ENCODE measurements around the gene CALR. TPM values are rescaled to one million over a fixed set of nuclear protein-coding genes. Genes with fewer than 3 reads are reported as not detected.
"Not testable (repeated sequence)": the region's sequence is repeated elsewhere in the genome, so short reads cannot be mapped to it uniquely, and the experiment has no call there.

The CALR gene
- polyA plus RNA-seq, 1 donor = 723 TPM

DNA sequence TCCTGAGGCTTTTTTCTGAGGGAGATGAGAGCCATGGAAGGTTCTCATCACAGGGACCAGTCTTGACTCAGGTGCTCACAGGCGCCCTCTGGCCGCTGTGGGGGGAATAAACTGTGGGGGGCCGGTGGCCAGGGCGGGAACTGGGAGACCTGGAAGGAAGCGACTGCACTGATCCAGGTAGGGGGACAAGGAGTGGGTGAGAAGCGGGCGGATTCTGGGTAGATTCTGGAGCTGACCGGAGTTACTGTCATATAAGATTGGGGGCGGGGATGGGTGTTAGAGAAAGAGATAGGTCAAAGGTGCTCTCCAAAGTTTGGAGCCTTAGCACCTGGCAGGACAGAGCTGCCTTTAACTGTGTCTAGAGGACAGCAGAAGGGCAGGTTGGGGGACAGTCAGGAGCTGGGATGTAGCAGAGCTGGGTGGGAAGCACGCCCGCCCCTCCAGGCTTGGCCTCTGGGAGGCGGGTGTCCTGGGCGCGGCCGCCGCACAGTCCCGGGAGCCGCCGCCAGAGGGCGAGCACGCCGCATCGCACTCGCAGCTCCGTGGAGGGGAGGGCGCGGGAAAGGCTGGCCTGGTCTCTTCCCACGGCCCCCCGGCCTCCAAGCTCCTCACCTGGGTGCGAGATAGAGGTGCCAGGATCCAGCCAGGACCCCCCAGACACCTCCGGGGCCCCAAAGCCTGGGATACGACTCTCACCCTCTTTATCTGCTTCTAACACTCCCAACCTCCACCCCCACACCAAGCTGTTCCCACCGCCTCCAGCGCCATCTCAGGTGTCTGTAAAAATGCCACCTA is 26.8 kb downstream of the CALR start:
- Histone ChIP-seq H3K27me3 (ENCODE audit: control insufficient read depth, insufficient read depth, low read length) (no peaks in the 10 kb centered on the region), H3K4me1 (ENCODE audit: control insufficient read depth, insufficient read depth, low read length) (peaks cover 6% of the 10 kb centered on the region), H3K36me3 (ENCODE audit: control insufficient read depth, insufficient read depth, low read length) (no peaks in the 10 kb centered on the region), H3K27ac (ENCODE audit: low read length) (no peak overlapping the region), H3K9me3 (ENCODE audit: control insufficient read depth, low read depth, low read length) (no peaks in the 10 kb centered on the region), H3K4me3 (ENCODE audit: low read length) (peak overlapping the region; percentile 37)
- no CpG with 5 or more reads among the region's 34 CpGs for WGBS (ENCODE audit: insufficient coverage, low lambda C conversion rate)
- peak; percentile 68 to 75 for DNase-seq

GRCh38 chr19:12965812-12966135 is 27.4 kb downstream of the CALR start:
- H3K36me3 ChIP-seq (ENCODE audit: control insufficient read depth, insufficient read depth, low read length) = no peaks in the 10 kb centered on the region
- peaks cover 6% of the 10 kb centered on the region for H3K4me1 ChIP-seq (ENCODE audit: control insufficient read depth, insufficient read depth, low read length)
- no peak overlapping the region for H3K4me3 ChIP-seq (ENCODE audit: low read length)
- H3K27ac ChIP-seq (ENCODE audit: low read length) = no peak overlapping the region
- no CpG with 5 or more reads among the region's 8 CpGs for WGBS (ENCODE audit: insufficient coverage, low lambda C conversion rate)
- DNase-seq = no peak
- H3K27me3 ChIP-seq (ENCODE audit: control insufficient read depth, insufficient read depth, low read length) = no peaks in the 10 kb centered on the region
- H3K9me3 ChIP-seq (ENCODE audit: control insufficient read depth, low read depth, low read length) = no peaks in the 10 kb centered on the region

- no peak overlapping the region for H3K4me3 ChIP-seq (ENCODE audit: low read length)
- peaks cover 6% of the 10 kb centered on the region for H3K4me1 ChIP-seq (ENCODE audit: control insufficient read depth, insufficient read depth, low read length)
- DNase-seq = no peak
- no peak overlapping the region for H3K27ac ChIP-seq (ENCODE audit: low read length)
- H3K27me3 ChIP-seq (ENCODE audit: control insufficient read depth, insufficient read depth, low read length) = no peaks in the 10 kb centered on the region
- H3K36me3 ChIP-seq (ENCODE audit: control insufficient read depth, insufficient read depth, low read length) = no peaks in the 10 kb centered on the region
- H3K9me3 ChIP-seq (ENCODE audit: control insufficient read depth, low read depth, low read length) = no peaks in the 10 kb centered on the region
- WGBS (ENCODE audit: insufficient coverage, low lambda C conversion rate) = no CpG with 5 or more reads among the region's 5 CpGs
Measured at GRCh38 chr19:12967907-12968306, 29.5 kb downstream of the CALR start.

GRCh38 chr19:12969292-12969988 is 31.0 kb downstream of the CALR start, which contains the start of gene DAND5:
Gene DAND5 (plus strand): TSS chr19:12969576. CDS start chr19:12969661, 85 bp downstream.
- peaks cover 3% of the 10 kb centered on the region for H3K27me3 ChIP-seq (ENCODE audit: control insufficient read depth, insufficient read depth, low read length)
- no peaks in the 10 kb centered on the region for H3K9me3 ChIP-seq (ENCODE audit: control insufficient read depth, low read depth, low read length)
- no peak for DNase-seq
- H3K4me1 ChIP-seq (ENCODE audit: control insufficient read depth, insufficient read depth, low read length) = peaks cover 6% of the 10 kb centered on the region
- H3K4me3 ChIP-seq (ENCODE audit: low read length) = no peak within 1 kb of the TSS
- H3K36me3 ChIP-seq (ENCODE audit: control insufficient read depth, insufficient read depth, low read length) = no peaks in the 10 kb centered on the region
- no peak within 1 kb of the TSS for H3K27ac ChIP-seq (ENCODE audit: low read length)
- no CpG with 5 or more reads among the region's 14 CpGs for WGBS (ENCODE audit: insufficient coverage, low lambda C conversion rate)

DNA sequence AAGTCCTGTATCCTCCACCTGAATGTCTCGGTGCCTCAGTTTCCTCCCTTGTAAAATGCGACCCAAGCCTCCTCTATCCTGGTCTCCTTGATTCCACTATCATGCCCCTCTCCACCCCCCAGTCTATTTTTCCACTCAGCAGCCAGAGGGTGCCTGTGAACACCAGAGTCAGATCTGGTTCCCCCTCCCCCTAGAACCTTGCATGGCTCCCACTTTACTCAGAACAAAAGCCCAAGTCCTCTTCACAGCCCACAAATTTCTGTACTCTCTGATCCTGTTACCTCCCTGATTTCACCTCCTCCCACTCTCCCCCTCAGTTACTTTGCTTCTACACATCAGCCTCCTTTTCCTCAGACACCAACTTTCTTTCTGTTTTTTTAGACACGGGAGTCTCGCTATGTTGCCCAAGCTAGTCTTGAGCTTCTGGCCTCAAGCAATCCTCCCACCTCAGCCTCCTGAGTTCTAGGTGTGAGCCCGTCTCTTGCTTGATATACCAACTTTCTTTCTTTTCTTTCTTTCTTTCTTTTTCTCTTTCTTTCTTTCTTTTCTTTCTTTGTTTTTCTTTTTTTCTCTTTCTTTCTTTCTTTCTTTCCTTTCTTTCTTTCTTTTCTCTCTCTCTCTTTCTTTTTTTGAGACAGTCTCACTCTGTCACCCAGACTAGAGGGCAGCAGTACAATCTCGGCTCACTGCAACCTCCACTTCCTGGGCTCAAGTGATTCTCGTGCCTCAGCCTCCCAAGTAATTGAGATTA is 31.8 kb downstream of the CALR start:
- peaks cover 3% of the 10 kb centered on the region for H3K27me3 ChIP-seq (ENCODE audit: control insufficient read depth, insufficient read depth, low read length)
- H3K4me3 ChIP-seq (ENCODE audit: low read length) = no peak overlapping the region
- H3K9me3 ChIP-seq (ENCODE audit: control insufficient read depth, low read depth, low read length) = no peaks in the 10 kb centered on the region
- H3K36me3 ChIP-seq (ENCODE audit: control insufficient read depth, insufficient read depth, low read length) = no peaks in the 10 kb centered on the region
- no peak for DNase-seq
- no peak overlapping the region for H3K27ac ChIP-seq (ENCODE audit: low read length)
- WGBS (ENCODE audit: insufficient coverage, low lambda C conversion rate) = 95% methylated on average over 3 of the region's 7 CpGs
- H3K4me1 ChIP-seq (ENCODE audit: control insufficient read depth, insufficient read depth, low read length) = peaks cover 3% of the 10 kb centered on the region

DNA sequence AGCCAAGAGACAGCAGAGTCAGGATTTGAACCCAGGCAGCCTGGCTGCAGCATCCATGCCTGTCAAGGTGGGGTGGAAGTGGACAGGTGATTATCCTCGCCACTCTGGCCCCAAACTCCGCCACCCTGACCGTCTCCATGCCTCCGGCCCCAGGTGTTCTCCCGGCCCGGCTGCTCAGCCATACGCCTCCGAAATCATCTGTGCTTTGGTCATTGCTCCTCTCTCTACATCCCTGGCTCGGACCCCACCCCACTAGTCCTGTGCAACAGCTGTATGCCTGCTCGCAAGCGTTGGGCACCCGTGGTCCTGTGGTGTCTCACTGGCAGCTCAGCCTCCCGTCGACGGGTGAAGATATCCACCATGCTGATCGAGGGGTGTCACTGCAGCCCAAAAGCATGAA is 34.8 kb downstream of the CALR start:
- Histone ChIP-seq H3K36me3 (ENCODE audit: control insufficient read depth, insufficient read depth, low read length) (no peaks in the 10 kb centered on the region), H3K27ac (ENCODE audit: low read length) (no peak overlapping the region), H3K27me3 (ENCODE audit: control insufficient read depth, insufficient read depth, low read length) (peaks cover 3% of the 10 kb centered on the region), H3K4me3 (ENCODE audit: low read length) (no peak overlapping the region), H3K9me3 (ENCODE audit: control insufficient read depth, low read depth, low read length) (no peaks in the 10 kb centered on the region), H3K4me1 (ENCODE audit: control insufficient read depth, insufficient read depth, low read length) (no peaks in the 10 kb centered on the region)
- no peak for DNase-seq
- no CpG with 5 or more reads among the region's 16 CpGs for WGBS (ENCODE audit: insufficient coverage, low lambda C conversion rate)

DNA sequence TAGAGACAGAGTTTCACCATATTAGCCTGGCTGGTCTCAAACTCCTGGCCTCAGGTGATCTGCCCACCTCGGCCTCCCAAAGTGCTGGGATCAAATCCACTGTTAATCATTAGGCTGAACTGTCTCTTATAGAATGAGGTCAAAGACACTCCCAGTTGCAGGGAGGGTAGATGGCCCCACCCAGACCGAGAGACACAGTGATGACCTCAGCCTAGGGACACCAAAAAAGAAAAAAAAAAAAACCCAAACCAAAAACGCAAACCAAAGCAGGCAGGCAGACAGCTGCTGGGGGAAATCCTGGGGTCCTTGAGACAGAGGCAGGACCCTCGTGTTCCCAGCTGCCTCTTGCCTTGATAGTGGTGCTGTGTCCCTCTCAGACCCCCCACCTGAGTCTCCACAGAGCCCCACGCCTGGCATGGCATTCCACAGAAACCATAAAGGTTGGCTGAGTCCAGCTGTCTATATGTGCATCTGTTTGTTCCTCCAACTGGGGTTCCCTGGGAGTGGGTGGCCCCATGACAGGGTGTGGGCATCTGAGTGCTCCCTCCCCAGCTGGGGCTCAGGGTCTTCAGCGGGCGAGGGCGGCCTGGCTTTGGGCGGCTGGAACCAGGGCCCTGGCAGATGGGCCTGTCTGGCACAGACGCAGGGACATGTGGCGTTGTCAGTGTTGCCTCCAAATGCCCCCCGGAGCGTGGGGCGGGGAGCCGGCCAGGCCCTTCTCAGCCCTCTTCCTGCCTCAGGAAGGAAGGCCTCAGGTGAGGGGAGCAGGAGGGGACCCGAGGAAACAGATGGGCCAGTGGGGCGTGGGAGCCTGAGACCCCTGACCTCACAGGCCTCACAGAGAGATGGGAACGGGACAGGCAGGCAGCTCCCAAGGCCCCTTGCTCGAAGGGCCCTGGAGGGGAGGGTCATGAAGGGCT is 36.2 kb downstream of the CALR start:
- DNase-seq = no peak
- no peaks in the 10 kb centered on the region for H3K4me1 ChIP-seq (ENCODE audit: control insufficient read depth, insufficient read depth, low read length)

GRCh38 chr19:12975221-12975741 is 36.9 kb downstream of the CALR start:
- H3K9me3 ChIP-seq (ENCODE audit: control insufficient read depth, low read depth, low read length) = no peaks in the 10 kb centered on the region

More for the DNA sequence above, 36.2 kb downstream of the CALR start:
- no peaks in the 10 kb centered on the region for H3K36me3 ChIP-seq (ENCODE audit: control insufficient read depth, insufficient read depth, low read length)
- no peak overlapping the region for H3K27ac ChIP-seq (ENCODE audit: low read length)
- H3K4me3 ChIP-seq (ENCODE audit: low read length) = no peak overlapping the region
- H3K9me3 ChIP-seq (ENCODE audit: control insufficient read depth, low read depth, low read length) = no peaks in the 10 kb centered on the region
- H3K27me3 ChIP-seq (ENCODE audit: control insufficient read depth, insufficient read depth, low read length) = peaks cover 3% of the 10 kb centered on the region
- 30% methylated on average over 2 of the region's 19 CpGs for WGBS (ENCODE audit: insufficient coverage, low lambda C conversion rate)

GRCh38 chr19:12976109-12976508 is 37.7 kb downstream of the CALR start:
- not testable (repeated sequence) for H3K36me3 ChIP-seq (ENCODE audit: control insufficient read depth, insufficient read depth, low read length); H3K4me1 ChIP-seq (ENCODE audit: control insufficient read depth, insufficient read depth, low read length); H3K27me3 ChIP-seq (ENCODE audit: control insufficient read depth, insufficient read depth, low read length); H3K27ac ChIP-seq (ENCODE audit: low read length); H3K9me3 ChIP-seq (ENCODE audit: control insufficient read depth, low read depth, low read length); H3K4me3 ChIP-seq (ENCODE audit: low read length); DNase-seq
- WGBS (ENCODE audit: insufficient coverage, low lambda C conversion rate) = no CpG with 5 or more reads among the region's 7 CpGs

More at GRCh38 chr19:12975221-12975741, 36.9 kb downstream of the CALR start:
- Histone ChIP-seq H3K27ac (ENCODE audit: low read length) (no peak overlapping the region), H3K4me3 (ENCODE audit: low read length) (no peak overlapping the region), H3K4me1 (ENCODE audit: control insufficient read depth, insufficient read depth, low read length) (no peaks in the 10 kb centered on the region), H3K27me3 (ENCODE audit: control insufficient read depth, insufficient read depth, low read length) (peaks cover 3% of the 10 kb centered on the region), H3K36me3 (ENCODE audit: control insufficient read depth, insufficient read depth, low read length) (no peaks in the 10 kb centered on the region)
- WGBS (ENCODE audit: insufficient coverage, low lambda C conversion rate) = no CpG with 5 or more reads among the region's 17 CpGs
- no peak for DNase-seq

Data from large intestine (tissue), 3 donors.